Tibial artery (tissue), 4 donors: ENCODE results near the gene SUSD3.

Source experiments
- DNase-seq, 2 donors: peaks; one replicate each; pipeline ENCODE4 v3.0.0-alpha.2; 2019
- H3K27ac ChIP-seq, 2 donors: fragments of 200-600 bp; sonication (generic) in 1 of 2; 1 replicate in 1 of 2; 2 replicates in 1 of 2; pipeline ENCODE4 v1.5.1; 2018 to 2019; ENCODE audit warnings: mild to moderate bottlenecking in 1 of 2
- H3K27me3 ChIP-seq, 2 donors: fragments of 200-600 bp; sonication (generic) in 1 of 2; one replicate each; pipeline versions ENCODE4 v1.5.1 to v1.6.0; 2016 to 2019
- H3K36me3 ChIP-seq, 3 donors: fragments of 200-600 bp; sonication (generic) in 2 of 3; one replicate each; pipeline ENCODE4 v1.5.1; 2016 to 2019; ENCODE audit warnings: mild to moderate bottlenecking in 2 of 3
- H3K4me1 ChIP-seq, 4 donors: fragments of 200-600 bp; sonication (generic) in 2 of 4; 1 replicate in 3 of 4; 2 replicates in 1 of 4; pipeline ENCODE4 v1.5.1; 2016 to 2019
- H3K4me3 ChIP-seq, 2 donors: fragments of 200-600 bp; sonication (generic) in 1 of 2; 1 replicate in 1 of 2; 2 replicates in 1 of 2; pipeline ENCODE4 v1.5.1; 2018 to 2019; ENCODE audit warnings: mild to moderate bottlenecking in 2 of 2
- H3K9me3 ChIP-seq, 3 donors: fragments of 200-600 bp; sonication (generic) in 1 of 3; one replicate each; pipeline ENCODE4 v1.5.1; 2016 to 2019
- CTCF ChIP-seq, 2 experiments: fragments of 200-600 bp in 1 of 2; fragments of 450-650 bp in 1 of 2; IDR thresholded peaks; one replicate each; pipeline ENCODE4 v1.5.1; 2017 to 2019; ENCODE audit warnings: antibody characterized with exemption in 2 of 2, mild to moderate bottlenecking in 1 of 2, moderate library complexity in 1 of 2
- intact Hi-C: fragments of 100-400 bp; cut with DNase I; formaldehyde crosslinking; loops from one replicate; pipeline ENCODE4 v1.15.0; 2023; ENCODE audit warnings: low total_unique reads

Gene SUSD3

GRCh38 chr9:93048566-93049448, 9.7 kb upstream of the SUSD3 start:
- Histone ChIP-seq H3K9me3 (no peaks in the 10 kb centered on the region), H3K4me3 (no peak overlapping the region), H3K27me3 (no peaks in the 10 kb centered on the region), H3K4me1 (peaks cover 4 to 37% (median 27%) of the 10 kb centered on the region in 4 donors), H3K27ac (peak overlapping the region in 1 of 2 donors; percentile 2), H3K36me3 (no peaks in the 10 kb centered on the region)
- intact Hi-C loops, result no loop called here
- DNase-seq, result no peak
- TF ChIP-seq CTCF (IDR thresholded peaks at IDR 0.05), result no peak

GRCh38 chr9:93049491-93049890, 9.0 kb upstream of the SUSD3 start:
- no peak for TF ChIP-seq CTCF (IDR thresholded peaks at IDR 0.05)
- Histone ChIP-seq H3K4me3 (no peak overlapping the region), H3K9me3 (no peaks in the 10 kb centered on the region), H3K27me3 (no peaks in the 10 kb centered on the region), H3K27ac (peak overlapping the region in 1 of 2 donors; percentile 2), H3K4me1 (peaks cover 4 to 44% (median 32%) of the 10 kb centered on the region in 4 donors), H3K36me3 (no peaks in the 10 kb centered on the region)
- intact Hi-C loops, result no loop called here
- DNase-seq, result peak in 1 of 2 donors; percentile 51

GRCh38 chr9:93050231-93050630, 8.3 kb upstream of the SUSD3 start:
- H3K36me3 ChIP-seq, result no peaks in the 10 kb centered on the region
- intact Hi-C loops, result no loop called here
- H3K4me1 ChIP-seq, result peaks cover 4 to 51% (median 38%) of the 10 kb centered on the region in 4 donors
- no peak for DNase-seq
- TF ChIP-seq CTCF (IDR thresholded peaks at IDR 0.05), result no peak
- no peak overlapping the region for H3K4me3 ChIP-seq
- H3K27ac ChIP-seq, result peak overlapping the region; percentile 82 to 84
- no peaks in the 10 kb centered on the region for H3K9me3 ChIP-seq
- no peaks in the 10 kb centered on the region for H3K27me3 ChIP-seq

- Histone ChIP-seq H3K4me1 (peaks cover 4 to 57% (median 42%) of the 10 kb centered on the region in 4 donors), H3K27ac (peak overlapping the region; percentile 82 to 84), H3K4me3 (no peak overlapping the region), H3K36me3 (no peaks in the 10 kb centered on the region), H3K9me3 (no peaks in the 10 kb centered on the region), H3K27me3 (no peaks in the 10 kb centered on the region)
- no peak for TF ChIP-seq CTCF (IDR thresholded peaks at IDR 0.05)
- DNase-seq, result peak; percentile 63 to 89
- intact Hi-C loops, result no loop called here
Measured at GRCh38 chr9:93051680-93052089, 6.8 kb upstream of the SUSD3 start.

- no peaks in the 10 kb centered on the region for H3K9me3 ChIP-seq
- intact Hi-C loops, result no loop called here
- H3K27me3 ChIP-seq, result no peaks in the 10 kb centered on the region
- H3K36me3 ChIP-seq, result no peaks in the 10 kb centered on the region
- peak overlapping the region; percentile 82 to 84 for H3K27ac ChIP-seq
- peaks cover 4 to 58% (median 42%) of the 10 kb centered on the region in 4 donors for H3K4me1 ChIP-seq
- no peak for DNase-seq
- H3K4me3 ChIP-seq, result no peak overlapping the region
- TF ChIP-seq CTCF (IDR thresholded peaks at IDR 0.05), result no peak
Measured at GRCh38 chr9:93052791-93053540, 5.5 kb upstream of the SUSD3 start.
